Measurements from ENCODE around the gene ETS2.

Gene ETS2

DNA sequence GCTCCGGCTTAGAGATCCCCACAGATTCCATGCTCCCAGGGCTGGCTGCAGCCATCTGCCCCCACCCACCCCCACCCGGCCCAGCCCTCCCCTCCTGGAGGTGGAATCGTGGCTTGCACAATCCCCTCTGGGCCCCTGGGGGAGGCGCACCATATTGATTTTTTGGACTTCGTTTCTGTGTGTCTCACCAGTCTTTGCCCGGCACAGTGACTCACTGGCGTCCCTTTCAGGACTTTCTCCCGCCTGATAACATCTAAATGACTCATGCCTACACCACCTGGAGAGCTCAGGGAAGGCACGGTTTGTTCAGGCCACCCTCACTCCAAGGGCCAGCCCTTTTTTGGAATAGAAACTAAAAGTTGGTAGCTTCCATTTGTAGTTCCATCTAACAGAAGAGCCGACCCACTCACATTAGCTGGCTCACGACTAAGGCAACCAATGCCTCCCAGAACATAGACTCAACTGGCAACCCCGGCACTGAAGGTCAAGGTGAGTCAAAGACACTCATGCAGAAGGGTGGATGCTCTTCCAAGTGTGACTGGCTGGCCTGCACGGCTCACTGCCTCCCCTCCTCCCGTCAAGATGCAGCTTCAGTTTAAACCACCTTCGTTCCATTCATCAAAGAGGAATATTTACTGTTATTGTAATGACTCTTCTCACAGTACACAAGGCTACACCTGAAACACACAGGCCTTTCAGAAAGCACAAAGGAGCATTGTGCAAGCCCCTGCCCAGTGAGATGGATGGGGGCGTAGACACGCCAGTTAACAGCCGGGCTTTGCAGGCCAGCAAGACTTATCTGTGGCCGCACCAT lies 18.1 kb upstream of the ETS2 start:
- no peak overlapping the region for H3K4me3 ChIP-seq (ENCODE audit: control insufficient read depth, low read depth, low read length)
- TF ChIP-seq CTCF (IDR thresholded peaks at IDR 0.05; ENCODE audit: control insufficient read depth, insufficient read depth, low read depth, low read length, missing control alignments), result no peak
- no peak for DNase-seq (ENCODE audit: low read depth)

DNA sequence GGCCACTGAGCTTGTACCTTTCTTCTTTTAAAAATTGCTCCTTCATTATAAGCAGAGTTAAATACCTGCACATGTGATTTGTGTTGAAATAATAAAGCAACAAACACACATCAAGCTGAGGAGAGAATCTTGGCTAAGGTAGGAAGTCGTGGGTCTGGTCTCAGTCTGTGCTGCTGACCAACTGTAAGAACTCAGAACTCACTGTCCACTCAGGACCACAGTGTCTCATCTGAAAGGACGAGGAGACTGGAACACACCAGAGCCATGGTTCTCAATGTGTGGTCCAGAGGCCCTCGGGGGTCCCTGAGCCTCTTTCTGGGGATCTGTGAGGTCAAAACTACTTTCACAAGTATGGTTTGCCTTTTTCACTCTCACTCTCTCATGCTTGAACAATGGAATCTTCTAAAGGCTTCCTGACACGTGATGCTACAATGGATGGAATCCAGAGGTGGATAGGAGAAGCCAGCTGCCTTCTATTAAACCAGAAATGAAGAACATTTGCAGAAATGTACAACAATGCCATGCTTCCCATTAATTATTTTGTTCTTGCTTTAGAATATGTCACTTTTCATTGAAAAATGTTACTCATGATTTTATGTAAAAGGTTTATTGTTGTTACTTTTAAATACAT lies 17.3 kb upstream of the ETS2 start:
- no peak for TF ChIP-seq CTCF (IDR thresholded peaks at IDR 0.05; ENCODE audit: control insufficient read depth, insufficient read depth, low read depth, low read length, missing control alignments)
- H3K4me3 ChIP-seq (ENCODE audit: control insufficient read depth, low read depth, low read length), result no peak overlapping the region
- no peak for DNase-seq (ENCODE audit: low read depth)

GRCh38 chr21:38789275-38789674 lies 16.5 kb upstream of the ETS2 start:
- DNase-seq (ENCODE audit: low read depth), result no peak
- no peak for TF ChIP-seq CTCF (IDR thresholded peaks at IDR 0.05; ENCODE audit: control insufficient read depth, insufficient read depth, low read depth, low read length, missing control alignments)
- H3K4me3 ChIP-seq (ENCODE audit: control insufficient read depth, low read depth, low read length), result no peak overlapping the region

- H3K4me3 ChIP-seq (ENCODE audit: control insufficient read depth, low read depth, low read length), result no peak overlapping the region
- TF ChIP-seq CTCF (IDR thresholded peaks at IDR 0.05; ENCODE audit: control insufficient read depth, insufficient read depth, low read depth, low read length, missing control alignments), result no peak
- no peak for DNase-seq (ENCODE audit: low read depth)
Measured at GRCh38 chr21:38790059-38790458, 15.7 kb upstream of the ETS2 start.

GRCh38 chr21:38790961-38791360 lies 14.8 kb upstream of the ETS2 start:
- TF ChIP-seq CTCF (IDR thresholded peaks at IDR 0.05; ENCODE audit: control insufficient read depth, insufficient read depth, low read depth, low read length, missing control alignments), result no peak

DNA sequence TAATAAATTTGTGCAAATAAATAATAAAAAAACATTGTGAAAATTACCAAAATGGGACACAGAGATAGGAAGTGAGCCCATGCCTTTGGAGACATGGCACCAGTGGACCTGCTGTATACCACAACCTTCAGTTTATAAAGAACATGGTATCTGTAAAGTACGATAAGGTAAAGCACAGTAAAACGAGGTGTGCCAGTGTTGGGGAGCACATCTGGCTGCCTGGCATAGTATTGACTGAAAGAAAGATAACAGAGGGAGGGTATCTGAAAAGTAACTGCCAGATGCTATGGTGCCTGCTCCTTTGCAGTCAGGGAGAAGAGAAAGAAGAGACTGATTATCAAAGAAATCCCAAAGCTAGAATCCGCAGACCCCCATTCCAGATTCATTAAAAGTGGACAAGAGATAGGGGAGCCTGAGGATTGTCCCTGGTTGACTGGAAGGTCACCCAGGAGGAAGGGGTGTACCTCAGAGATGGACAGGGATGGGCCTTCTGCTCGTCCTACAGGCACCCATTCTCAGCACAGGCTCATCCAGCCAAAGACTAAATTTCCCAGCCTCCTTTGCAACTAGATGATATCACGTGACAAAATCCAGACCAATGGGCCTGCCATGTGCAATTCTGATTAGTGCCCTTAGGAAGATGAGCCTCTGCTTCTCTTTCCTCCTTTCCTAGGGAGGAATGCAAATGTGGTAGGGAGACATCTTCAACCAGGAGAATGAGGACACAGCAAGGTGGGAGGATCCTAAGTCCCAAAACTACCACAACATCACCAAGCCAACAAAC lies 12.9 kb upstream of the ETS2 start:
- H3K4me3 ChIP-seq (ENCODE audit: control insufficient read depth, low read depth, low read length), result no peak overlapping the region
- no peak for TF ChIP-seq CTCF (IDR thresholded peaks at IDR 0.05; ENCODE audit: control insufficient read depth, insufficient read depth, low read depth, low read length, missing control alignments)
- no peak for DNase-seq (ENCODE audit: low read depth)

More at GRCh38 chr21:38790961-38791360, 14.8 kb upstream of the ETS2 start:
- no peak overlapping the region for H3K4me3 ChIP-seq (ENCODE audit: control insufficient read depth, low read depth, low read length)
- DNase-seq (ENCODE audit: low read depth), result no peak

Data from AG09309 (cell line).